HG03342 (cell line): ENCODE measurements around the gene MATCAP1.

Experiments used
- ATAC-seq: cut with Tn5 transposase; IDR thresholded peaks from one replicate; pipeline ENCODE4 v1.9.1; 2021; ENCODE audit warnings: mild to moderate bottlenecking, moderate library complexity; ENCODE audit not compliant: unreplicated experiment

The MATCAP1 gene

GRCh38 chr16:67174706-67175231 lies 9.0 kb downstream of the MATCAP1 start:
- ATAC-seq, result no peak

GRCh38 chr16:67173808-67174705 lies 9.7 kb downstream of the MATCAP1 start:
- peak; percentile 45 for ATAC-seq

- no peak for ATAC-seq
Observed at GRCh38 chr16:67173323-67173722, 10.4 kb downstream of the MATCAP1 start.

- no peak for ATAC-seq
Observed at GRCh38 chr16:67170949-67171649, 12.7 kb downstream of the MATCAP1 start.

GRCh38 chr16:67170168-67170948 lies 13.4 kb downstream of the MATCAP1 start, which contains the start of gene NOL3:
Gene NOL3 (plus strand): TSS chr16:67170538.
- no peak for ATAC-seq

GRCh38 chr16:67169642-67170167 lies 14.1 kb downstream of the MATCAP1 start:
- ATAC-seq, result no peak

- no peak for ATAC-seq
Observed at GRCh38 chr16:67169011-67169451, 14.7 kb downstream of the MATCAP1 start.

- no peak for ATAC-seq
Observed at GRCh38 chr16:67167588-67167987, 16.2 kb downstream of the MATCAP1 start.

GRCh38 chr16:67166598-67167168 lies 17.1 kb downstream of the MATCAP1 start:
- ATAC-seq, result no peak

GRCh38 chr16:67166110-67166547 lies 17.6 kb downstream of the MATCAP1 start:
- ATAC-seq, result no peak

- ATAC-seq, result no peak
Observed at GRCh38 chr16:67165121-67166078, 18.4 kb downstream of the MATCAP1 start.

GRCh38 chr16:67164599-67165061 lies 19.1 kb downstream of the MATCAP1 start, which contains the start of gene HSF4:
Gene HSF4 (plus strand): TSS chr16:67164745. CDS start chr16:67164812, 67 bp downstream.
- no peak for ATAC-seq

GRCh38 chr16:67163999-67164558 lies 19.7 kb downstream of the MATCAP1 start:
- no peak for ATAC-seq

- ATAC-seq, result no peak
Observed at GRCh38 chr16:67163164-67163998, 20.4 kb downstream of the MATCAP1 start.

- no peak for ATAC-seq
Observed at GRCh38 chr16:67162506-67163163, 21.1 kb downstream of the MATCAP1 start.

- no peak for ATAC-seq
Observed at GRCh38 chr16:67161595-67162058, 22.1 kb downstream of the MATCAP1 start.
